Body of pancreas (tissue), 4 donors: Measurements from ENCODE around the gene ABLIM1. TPM values are rescaled to one million over a fixed set of nuclear protein-coding genes. Genes with fewer than 3 reads are reported as not detected.

Source experiments
- ATAC-seq: fragments of 150-250 bp; one replicate; pipeline ENCODE4 v1.9.1; 2016
- DNase-seq, 4 donors: peaks; one replicate each; pipeline ENCODE4 v3.0.0-alpha.2; 2019
- H3K27ac ChIP-seq, 4 donors: fragments of 200-600 bp; sonication (generic); 1 replicate in 3 of 4; 2 replicates in 1 of 4; pipeline versions ENCODE4 v1.5.1 to v1.6.1; 2016 to 2019; ENCODE audit warnings: mild to moderate bottlenecking in 1 of 4, mixed read lengths in 1 of 4, moderate library complexity in 1 of 4
- H3K27me3 ChIP-seq, 2 donors: fragments of 200-600 bp; sonication (generic); one replicate each; pipeline ENCODE4 v1.6.0; 2016; ENCODE audit warnings: mild to moderate bottlenecking in 1 of 2
- H3K36me3 ChIP-seq, 2 donors: fragments of 200-600 bp; sonication (generic); replicated peaks in 1 of 2; 2 replicates each; pipeline ENCODE4 v1.5.1; 2016; ENCODE audit warnings: low read depth in 2 of 2; ENCODE audit not compliant: insufficient read depth in 1 of 2
- H3K4me1 ChIP-seq: fragments of 200-600 bp; sonication (generic); one replicate; pipeline ENCODE4 v1.6.0; 2016
- H3K4me3 ChIP-seq, 2 donors: fragments of 200-600 bp; sonication (generic); 1 replicate in 1 of 2; 2 replicates in 1 of 2; pipeline ENCODE4 v1.5.1; 2016 to 2019
- H3K9me3 ChIP-seq, 3 donors: fragments of 200-600 bp; sonication (generic); 1 replicate in 2 of 3; 2 replicates in 1 of 3; pipeline ENCODE4 v1.5.1; 2016
- CTCF ChIP-seq, 7 experiments: fragments of 450-650 bp in 4 of 7; fragments of 200-600 bp in 3 of 7; sonication (generic) in 3 of 7; IDR thresholded peaks; one replicate each; pipeline ENCODE4 v1.5.1; 2016 to 2019; ENCODE audit warnings: antibody characterized with exemption in 7 of 7
- POLR2A ChIP-seq, 3 donors: fragments of 450-650 bp; IDR thresholded peaks; one replicate each; pipeline ENCODE4 v1.6.1; 2016; ENCODE audit warnings: antibody characterized with exemption in 3 of 3, mild to moderate bottlenecking in 2 of 3
- WGBS, 2 donors: methylation state at CpG; one replicate each; pipeline ENCODE4 v1.1.5; 2017; 5-methylcytosine and 5-hydroxymethylcytosine counted together
- intact Hi-C: fragments of 100-400 bp; cut with DNase I; formaldehyde crosslinking; loops from one replicate; pipeline ENCODE4 v1.15.1; 2023
- total RNA-seq, 2 donors: library from RNA; depleted of rRNA; stranded (reverse); fragments of >200 nt; gene quantifications; one replicate each; pipeline ENCODE4 v1.1.0, GENCODE V29; 2016

ABLIM1 gene
- total RNA-seq, 2 donors from 2014 or later: 34.6 to 54.7 TPM

DNA sequence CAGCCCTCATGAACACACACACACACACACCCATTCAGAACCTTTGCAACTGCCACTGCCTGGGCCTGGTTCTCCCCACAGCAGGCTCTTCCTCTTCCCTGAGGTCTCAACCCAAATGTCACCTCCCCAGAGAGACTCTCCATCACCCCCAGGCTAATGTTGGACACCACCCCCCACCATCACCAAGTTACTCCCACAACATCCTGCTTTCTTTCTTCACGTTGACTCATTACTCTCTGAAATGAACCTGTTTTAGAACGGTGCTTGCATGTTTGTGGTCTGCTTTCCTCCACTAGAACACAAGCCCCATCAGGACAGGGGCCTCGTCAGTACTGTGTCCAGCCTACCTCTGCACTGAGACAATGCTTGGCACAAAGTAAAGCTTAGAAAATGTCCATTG, 269.8 kb downstream of the ABLIM1 start:
- intact Hi-C loops: no loop called here
- DNase-seq (no peak), ATAC-seq (no peak)
- H3K27ac ChIP-seq: no peak overlapping the region
- no peak overlapping the region for H3K4me3 ChIP-seq
- no peaks in the 10 kb centered on the region for H3K9me3 ChIP-seq
- H3K27me3 ChIP-seq: no peaks in the 10 kb centered on the region
- peaks cover 7% of the 10 kb centered on the region for H3K4me1 ChIP-seq
- WGBS, 2 donors: 62 to 85% methylated on average over 3 of the region's 3 CpGs
- no peaks in the 10 kb centered on the region for H3K36me3 ChIP-seq
- no peak for TF ChIP-seq POLR2A (IDR thresholded peaks at IDR 0.05)
- TF ChIP-seq CTCF (IDR thresholded peaks at IDR 0.05): no peak

DNA sequence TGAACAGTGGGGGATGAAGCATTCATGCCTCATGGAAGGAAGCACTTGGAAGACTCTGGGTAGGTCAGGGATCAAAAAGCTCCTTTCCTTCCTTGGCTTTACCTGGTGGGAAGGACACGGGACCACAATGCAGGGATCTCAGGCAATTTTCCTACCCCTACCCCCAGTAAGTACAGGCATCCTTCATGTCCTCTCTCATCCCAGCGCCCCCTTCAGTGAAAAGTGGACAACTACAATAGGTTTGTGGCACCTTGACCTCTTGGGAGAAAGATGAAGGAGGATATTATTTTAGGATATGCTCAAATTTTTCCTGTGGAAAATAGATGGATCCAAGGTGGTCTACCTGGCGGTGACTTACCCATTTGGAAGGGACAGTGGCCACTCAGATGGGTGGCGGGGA, 270.3 kb downstream of the ABLIM1 start:
- DNase-seq: no peak
- 76 to 81% methylated on average over 4 of the region's 4 CpGs for whole genome bisulfite sequencing, 2 donors
- no peak overlapping the region for H3K4me3 ChIP-seq
- H3K27me3 ChIP-seq: no peaks in the 10 kb centered on the region
- no peaks in the 10 kb centered on the region for H3K36me3 ChIP-seq
- intact Hi-C loops: no loop called here
- peaks cover 7% of the 10 kb centered on the region for H3K4me1 ChIP-seq
- no peak for ATAC-seq
- no peak overlapping the region for H3K27ac ChIP-seq
- no peak for TF ChIP-seq POLR2A (IDR thresholded peaks at IDR 0.05)
- TF ChIP-seq CTCF (IDR thresholded peaks at IDR 0.05): no peak
- no peaks in the 10 kb centered on the region for H3K9me3 ChIP-seq

- 92 to 93% methylated on average over 3 to 6 of the region's 6 CpGs for WGBS, 2 donors
- no peaks in the 10 kb centered on the region for H3K27me3 ChIP-seq
- no peak for TF ChIP-seq CTCF (IDR thresholded peaks at IDR 0.05)
- TF ChIP-seq POLR2A (IDR thresholded peaks at IDR 0.05): no peak
- intact Hi-C loops: no loop called here
- H3K4me1 ChIP-seq: peaks cover 7% of the 10 kb centered on the region
- no peak for DNase-seq
- no peaks in the 10 kb centered on the region for H3K36me3 ChIP-seq
- H3K4me3 ChIP-seq: no peak overlapping the region
- no peaks in the 10 kb centered on the region for H3K9me3 ChIP-seq
- ATAC-seq: no peak
- H3K27ac ChIP-seq: no peak overlapping the region
Measured at GRCh38 chr10:114386452-114386851, 271.6 kb downstream of the ABLIM1 start.

- ATAC-seq (no peak), DNase-seq (no peak)
- TF ChIP-seq CTCF (IDR thresholded peaks at IDR 0.05): no peak
- no peak for TF ChIP-seq POLR2A (IDR thresholded peaks at IDR 0.05)
- Histone ChIP-seq H3K4me3 (no peak overlapping the region), H3K36me3 (no peaks in the 10 kb centered on the region), H3K9me3 (no peaks in the 10 kb centered on the region), H3K27me3 (no peaks in the 10 kb centered on the region), H3K27ac (no peak overlapping the region), H3K4me1 (peaks cover 7% of the 10 kb centered on the region)
- intact Hi-C loops: no loop called here
- WGBS, 2 donors: 89 to 90% methylated on average over 3 of the region's 3 CpGs
Measured at GRCh38 chr10:114385557-114385956, 272.5 kb downstream of the ABLIM1 start.

- H3K9me3 ChIP-seq: no peaks in the 10 kb centered on the region
- H3K36me3 ChIP-seq: no peaks in the 10 kb centered on the region
- DNase-seq (no peak), ATAC-seq (no peak)
- no peak overlapping the region for H3K4me3 ChIP-seq
- intact Hi-C loops: no loop called here
- H3K4me1 ChIP-seq: peaks cover 14% of the 10 kb centered on the region
- TF ChIP-seq CTCF (IDR thresholded peaks at IDR 0.05): no peak
- no peak for TF ChIP-seq POLR2A (IDR thresholded peaks at IDR 0.05)
- H3K27ac ChIP-seq: no peak overlapping the region
- 89 to 93% methylated on average over 5 of the region's 5 CpGs for WGBS, 2 donors
- H3K27me3 ChIP-seq: no peaks in the 10 kb centered on the region
Measured at GRCh38 chr10:114384601-114385000, 273.5 kb downstream of the ABLIM1 start.
